C4-2B (cell line): Measurements from ENCODE around the gene SLC16A3.

Source experiments
- ZFX ChIP-seq: fragments of 450-650 bp; IDR thresholded peaks from 2 replicates; pipeline ENCODE4 v1.6.1; 2017
- TF ChIP-seq, protein P1 (sequence below): fragments of 450-650 bp; conservative IDR thresholded peaks from 2 replicates; pipeline ENCODE4 v1.5.1; 2017; ENCODE audit warnings: mild to moderate bottlenecking

- TF ChIP-seq, protein P1, sequence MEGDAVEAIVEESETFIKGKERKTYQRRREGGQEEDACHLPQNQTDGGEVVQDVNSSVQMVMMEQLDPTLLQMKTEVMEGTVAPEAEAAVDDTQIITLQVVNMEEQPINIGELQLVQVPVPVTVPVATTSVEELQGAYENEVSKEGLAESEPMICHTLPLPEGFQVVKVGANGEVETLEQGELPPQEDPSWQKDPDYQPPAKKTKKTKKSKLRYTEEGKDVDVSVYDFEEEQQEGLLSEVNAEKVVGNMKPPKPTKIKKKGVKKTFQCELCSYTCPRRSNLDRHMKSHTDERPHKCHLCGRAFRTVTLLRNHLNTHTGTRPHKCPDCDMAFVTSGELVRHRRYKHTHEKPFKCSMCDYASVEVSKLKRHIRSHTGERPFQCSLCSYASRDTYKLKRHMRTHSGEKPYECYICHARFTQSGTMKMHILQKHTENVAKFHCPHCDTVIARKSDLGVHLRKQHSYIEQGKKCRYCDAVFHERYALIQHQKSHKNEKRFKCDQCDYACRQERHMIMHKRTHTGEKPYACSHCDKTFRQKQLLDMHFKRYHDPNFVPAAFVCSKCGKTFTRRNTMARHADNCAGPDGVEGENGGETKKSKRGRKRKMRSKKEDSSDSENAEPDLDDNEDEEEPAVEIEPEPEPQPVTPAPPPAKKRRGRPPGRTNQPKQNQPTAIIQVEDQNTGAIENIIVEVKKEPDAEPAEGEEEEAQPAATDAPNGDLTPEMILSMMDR = peak; percentile 99
- peak; percentile 63; the same call in 1 of the 2 replicates for TF ChIP-seq ZFX
Measured at GRCh38 chr17:82236142-82236971, 7.5 kb downstream of the SLC16A3 start.
